ENCODE data around the gene DYSF.
A peak's percentile ranks its signal among the peaks of the same experiment; 100 is the strongest.

DYSF gene

GRCh38 chr2:71596011-71596410 lies 142.7 kb downstream of the DYSF start:
- H3K4me1 ChIP-seq (ENCODE audit: control insufficient read depth in 2 of 2, insufficient read depth in 1 of 2, low read depth in 1 of 2, low read length in 2 of 2) = peaks cover 12 to 17% of the 10 kb centered on the region in 2 donors
- no peak overlapping the region for H3K4me2 ChIP-seq (ENCODE audit: insufficient read depth, low read length, poor library complexity, severe bottlenecking)
- H3K23ac ChIP-seq (ENCODE audit: low read depth, low read length, poor library complexity) = no peak overlapping the region
- no peak for DNase-seq (ENCODE audit: low spot score)
- H4K91ac ChIP-seq (ENCODE audit: low read depth, low read length, poor library complexity) = no peak overlapping the region
- no peak overlapping the region for H2BK15ac ChIP-seq (ENCODE audit: low read length)
- H3K18ac ChIP-seq (ENCODE audit: low read length) = peak overlapping the region; percentile 69
- H3K79me1 ChIP-seq (ENCODE audit: low read depth, low read length) = no peaks in the 10 kb centered on the region
- H2BK5ac ChIP-seq (ENCODE audit: low read length) = peak overlapping the region; percentile 77
- no peaks in the 10 kb centered on the region for H3K9me3 ChIP-seq (replicated peaks in 1 of 2; ENCODE audit: control insufficient read depth in 2 of 2, insufficient read depth in 1 of 2, low read depth in 1 of 2, low read length in 2 of 2)
- no peak overlapping the region for H2BK120ac ChIP-seq (ENCODE audit: low read depth, low read length)
- H3K27me3 ChIP-seq (ENCODE audit: control insufficient read depth in 3 of 3, insufficient read depth in 3 of 3, low read depth in 1 of 3, low read length in 3 of 3) = peaks cover 0 to 5% (median 0%) of the 10 kb centered on the region in 3 experiments
- no peak overlapping the region for H3K4me3 ChIP-seq (ENCODE audit: low read length in 2 of 2)
- peak overlapping the region; percentile 95 for H2AFZ ChIP-seq (ENCODE audit: low read length)
- no peak overlapping the region for H3K27ac ChIP-seq (replicated peaks; ENCODE audit: low read length)
- peak overlapping the region; percentile 15 for H3K14ac ChIP-seq (ENCODE audit: low read length)
- no peak overlapping the region for H3K4ac ChIP-seq (ENCODE audit: low read length)
- no peak overlapping the region for H3K9ac ChIP-seq (ENCODE audit: low read depth, low read length, poor library complexity)
- H3K36me3 ChIP-seq (replicated peaks in 1 of 2; ENCODE audit: control insufficient read depth in 2 of 2, insufficient read depth in 2 of 2, low read length in 2 of 2) = no peaks in the 10 kb centered on the region
- WGBS, 2 donors (ENCODE audit: extremely low coverage in 2 of 2, insufficient read length in 2 of 2, insufficient replicate concordance in 1 of 2) = no CpG with 5 or more reads among the region's 17 CpGs
- H2AK5ac ChIP-seq (ENCODE audit: low read depth, low read length) = peak overlapping the region; percentile 10
- no peak overlapping the region for H2BK12ac ChIP-seq (ENCODE audit: low read length)
- H4K8ac ChIP-seq (ENCODE audit: low read depth, low read length) = no peak overlapping the region

- Histone ChIP-seq H2AK5ac (ENCODE audit: low read depth, low read length) (no peak overlapping the region), H2AFZ (ENCODE audit: low read length) (no peak overlapping the region), H3K27me3 (ENCODE audit: control insufficient read depth in 3 of 3, insufficient read depth in 3 of 3, low read depth in 1 of 3, low read length in 3 of 3) (peaks cover 0 to 5% (median 0%) of the 10 kb centered on the region in 3 experiments), H3K36me3 (replicated peaks in 1 of 2; ENCODE audit: control insufficient read depth in 2 of 2, insufficient read depth in 2 of 2, low read length in 2 of 2) (no peaks in the 10 kb centered on the region), H3K18ac (ENCODE audit: low read length) (peak overlapping the region; percentile 24), H3K79me1 (ENCODE audit: low read depth, low read length) (no peaks in the 10 kb centered on the region), H4K8ac (ENCODE audit: low read depth, low read length) (no peak overlapping the region), H2BK5ac (ENCODE audit: low read length) (no peak overlapping the region), H3K9me3 (replicated peaks in 1 of 2; ENCODE audit: control insufficient read depth in 2 of 2, insufficient read depth in 1 of 2, low read depth in 1 of 2, low read length in 2 of 2) (no peaks in the 10 kb centered on the region), H3K4me3 (ENCODE audit: low read length in 2 of 2) (no peak overlapping the region), H3K23ac (ENCODE audit: low read depth, low read length, poor library complexity) (no peak overlapping the region), H3K4me2 (ENCODE audit: insufficient read depth, low read length, poor library complexity, severe bottlenecking) (no peak overlapping the region), H3K14ac (ENCODE audit: low read length) (no peak overlapping the region), H3K9ac (ENCODE audit: low read depth, low read length, poor library complexity) (no peak overlapping the region), H3K4me1 (ENCODE audit: control insufficient read depth in 2 of 2, insufficient read depth in 1 of 2, low read depth in 1 of 2, low read length in 2 of 2) (peaks cover 12 to 15% of the 10 kb centered on the region in 2 donors), H2BK15ac (ENCODE audit: low read length) (no peak overlapping the region), H2BK120ac (ENCODE audit: low read depth, low read length) (no peak overlapping the region), H3K4ac (ENCODE audit: low read length) (no peak overlapping the region), H4K91ac (ENCODE audit: low read depth, low read length, poor library complexity) (no peak overlapping the region), H3K27ac (replicated peaks; ENCODE audit: low read length) (no peak overlapping the region), H2BK12ac (ENCODE audit: low read length) (no peak overlapping the region)
- no CpG with 5 or more reads among the region's 4 CpGs for WGBS, 2 donors (ENCODE audit: extremely low coverage in 2 of 2, insufficient read length in 2 of 2, insufficient replicate concordance in 1 of 2)
- no peak for DNase-seq (ENCODE audit: low spot score)
Measured at GRCh38 chr2:71597756-71598155, 144.4 kb downstream of the DYSF start.

GRCh38 chr2:71598526-71598925 lies 145.2 kb downstream of the DYSF start:
- no peak overlapping the region for H2AFZ ChIP-seq (ENCODE audit: low read length)
- H3K18ac ChIP-seq (ENCODE audit: low read length) = peak overlapping the region; percentile 13
- no peak overlapping the region for H3K4me2 ChIP-seq (ENCODE audit: insufficient read depth, low read length, poor library complexity, severe bottlenecking)
- H3K9ac ChIP-seq (ENCODE audit: low read depth, low read length, poor library complexity) = no peak overlapping the region
- no peak overlapping the region for H3K4ac ChIP-seq (ENCODE audit: low read length)
- peaks cover 0 to 5% (median 0%) of the 10 kb centered on the region in 3 experiments for H3K27me3 ChIP-seq (ENCODE audit: control insufficient read depth in 3 of 3, insufficient read depth in 3 of 3, low read depth in 1 of 3, low read length in 3 of 3)
- H3K14ac ChIP-seq (ENCODE audit: low read length) = no peak overlapping the region
- H2AK5ac ChIP-seq (ENCODE audit: low read depth, low read length) = no peak overlapping the region
- no peak overlapping the region for H3K4me3 ChIP-seq (ENCODE audit: low read length in 2 of 2)
- H2BK120ac ChIP-seq (ENCODE audit: low read depth, low read length) = no peak overlapping the region
- no peak overlapping the region for H2BK12ac ChIP-seq (ENCODE audit: low read length)
- no peak overlapping the region for H4K91ac ChIP-seq (ENCODE audit: low read depth, low read length, poor library complexity)
- no peaks in the 10 kb centered on the region for H3K9me3 ChIP-seq (replicated peaks in 1 of 2; ENCODE audit: control insufficient read depth in 2 of 2, insufficient read depth in 1 of 2, low read depth in 1 of 2, low read length in 2 of 2)
- WGBS, 2 donors (ENCODE audit: extremely low coverage in 2 of 2, insufficient read length in 2 of 2, insufficient replicate concordance in 1 of 2) = no CpG with 5 or more reads among the region's 14 CpGs
- H3K36me3 ChIP-seq (replicated peaks in 1 of 2; ENCODE audit: control insufficient read depth in 2 of 2, insufficient read depth in 2 of 2, low read length in 2 of 2) = no peaks in the 10 kb centered on the region
- peaks cover 12 to 18% of the 10 kb centered on the region in 2 donors for H3K4me1 ChIP-seq (ENCODE audit: control insufficient read depth in 2 of 2, insufficient read depth in 1 of 2, low read depth in 1 of 2, low read length in 2 of 2)
- no peak overlapping the region for H3K27ac ChIP-seq (replicated peaks; ENCODE audit: low read length)
- no peak overlapping the region for H2BK5ac ChIP-seq (ENCODE audit: low read length)
- H4K8ac ChIP-seq (ENCODE audit: low read depth, low read length) = no peak overlapping the region
- no peak overlapping the region for H2BK15ac ChIP-seq (ENCODE audit: low read length)
- DNase-seq (ENCODE audit: low spot score) = no peak
- H3K79me1 ChIP-seq (ENCODE audit: low read depth, low read length) = no peaks in the 10 kb centered on the region
- H3K23ac ChIP-seq (ENCODE audit: low read depth, low read length, poor library complexity) = no peak overlapping the region

- H4K8ac ChIP-seq (ENCODE audit: low read depth, low read length) = no peak overlapping the region
- H3K23ac ChIP-seq (ENCODE audit: low read depth, low read length, poor library complexity) = no peak overlapping the region
- no peak overlapping the region for H3K14ac ChIP-seq (ENCODE audit: low read length)
- H3K18ac ChIP-seq (ENCODE audit: low read length) = no peak overlapping the region
- no peak overlapping the region for H2AFZ ChIP-seq (ENCODE audit: low read length)
- H2BK12ac ChIP-seq (ENCODE audit: low read length) = no peak overlapping the region
- H4K91ac ChIP-seq (ENCODE audit: low read depth, low read length, poor library complexity) = no peak overlapping the region
- no peaks in the 10 kb centered on the region for H3K79me1 ChIP-seq (ENCODE audit: low read depth, low read length)
- H3K27me3 ChIP-seq (ENCODE audit: control insufficient read depth in 3 of 3, insufficient read depth in 3 of 3, low read depth in 1 of 3, low read length in 3 of 3) = peaks cover 0 to 5% (median 0%) of the 10 kb centered on the region in 3 experiments
- no CpG with 5 or more reads among the region's 8 CpGs for WGBS, 2 donors (ENCODE audit: extremely low coverage in 2 of 2, insufficient read length in 2 of 2, insufficient replicate concordance in 1 of 2)
- H3K4ac ChIP-seq (ENCODE audit: low read length) = no peak overlapping the region
- H2BK15ac ChIP-seq (ENCODE audit: low read length) = peak overlapping the region; percentile 9
- no peaks in the 10 kb centered on the region for H3K9me3 ChIP-seq (replicated peaks in 1 of 2; ENCODE audit: control insufficient read depth in 2 of 2, insufficient read depth in 1 of 2, low read depth in 1 of 2, low read length in 2 of 2)
- no peak overlapping the region for H2BK5ac ChIP-seq (ENCODE audit: low read length)
- no peak overlapping the region for H3K9ac ChIP-seq (ENCODE audit: low read depth, low read length, poor library complexity)
- DNase-seq (ENCODE audit: low spot score) = no peak
- peaks cover 12 to 19% of the 10 kb centered on the region in 2 donors for H3K4me1 ChIP-seq (ENCODE audit: control insufficient read depth in 2 of 2, insufficient read depth in 1 of 2, low read depth in 1 of 2, low read length in 2 of 2)
- H3K36me3 ChIP-seq (replicated peaks in 1 of 2; ENCODE audit: control insufficient read depth in 2 of 2, insufficient read depth in 2 of 2, low read length in 2 of 2) = no peaks in the 10 kb centered on the region
- no peak overlapping the region for H2BK120ac ChIP-seq (ENCODE audit: low read depth, low read length)
- no peak overlapping the region for H3K4me3 ChIP-seq (ENCODE audit: low read length in 2 of 2)
- H2AK5ac ChIP-seq (ENCODE audit: low read depth, low read length) = no peak overlapping the region
- no peak overlapping the region for H3K4me2 ChIP-seq (ENCODE audit: insufficient read depth, low read length, poor library complexity, severe bottlenecking)
- H3K27ac ChIP-seq (replicated peaks; ENCODE audit: low read length) = no peak overlapping the region
Measured at GRCh38 chr2:71599038-71599437, 145.7 kb downstream of the DYSF start.
